IMR-90 (cell line): ENCODE results near the gene TP53AIP1. TPM values are rescaled to one million over a fixed set of nuclear protein-coding genes. Genes with fewer than 3 reads are reported as not detected.

ENCODE experiments used
- ATAC-seq: fragments of 200-7000 bp; cut with Tn5 transposase; 2 replicates; pipeline ENCODE4 v1.9.1; 2020; ENCODE audit warnings: low read depth, mild to moderate bottlenecking, moderate library complexity
- BruUV-seq: library from RNA; stranded (reverse); fragments of 400-500 nt; replicated peaks from 2 replicates; lab custom pipeline; 2021; lab: Mats Ljungman, UMichigan
- CTCF ChIA-PET: fragments of 300-600 bp; formaldehyde crosslinking; extraction: SDS; loops from one replicate; lab custom pipeline; 2021; ENCODE audit warnings: antibody characterized with exemption; lab: Yijun Ruan, JAX
- POLR2A ChIA-PET: fragments of 300-600 bp; sonication (Branson Sonifier 250); formaldehyde crosslinking; loops from one replicate; lab custom pipeline; 2022; ENCODE audit warnings: antibody characterized with exemption; ENCODE audit not compliant: unreplicated experiment; lab: Charles Lee
- DNase-seq: peaks from one replicate; pipeline ENCODE4 v3.0.0; 2013
- H2AFZ ChIP-seq: replicated peaks from 2 replicates; pipeline ENCODE3; 2013; ENCODE audit warnings: low read length, mild to moderate bottlenecking; ENCODE audit not compliant: poor library complexity
- H2AK5ac ChIP-seq: 2 replicates; pipeline ENCODE4 v1.6.1; 2013; ENCODE audit warnings: low read depth, low read length, inconsistent platforms
- H2AK9ac ChIP-seq: replicated peaks from 2 replicates; pipeline ENCODE3; 2013; ENCODE audit warnings: mild to moderate bottlenecking, low read depth, low read length, moderate library complexity; ENCODE audit not compliant: poor library complexity
- H2BK120ac ChIP-seq: 2 replicates; pipeline ENCODE4 v1.6.1; 2013; ENCODE audit warnings: low read depth, low read length, inconsistent platforms
- H2BK15ac ChIP-seq: 3 replicates; pipeline ENCODE4 v1.6.1; 2013; ENCODE audit warnings: low read depth, low read length, inconsistent platforms
- H2BK20ac ChIP-seq: 2 replicates; pipeline ENCODE4 v1.6.1; 2013; ENCODE audit warnings: low read depth, mild to moderate bottlenecking, inconsistent platforms, low read length, moderate library complexity
- H2BK5ac ChIP-seq: 2 replicates; pipeline ENCODE4 v1.6.1; 2013; ENCODE audit warnings: mild to moderate bottlenecking, low read depth, low read length, inconsistent platforms; ENCODE audit not compliant: poor library complexity, severe bottlenecking
- H3K14ac ChIP-seq: replicated peaks from 2 replicates; pipeline ENCODE4 v1.6.1; 2013; ENCODE audit warnings: low read depth, low read length, inconsistent platforms
- H3K18ac ChIP-seq: 2 replicates; pipeline ENCODE4 v1.6.1; 2013; ENCODE audit warnings: low read depth, low read length, control low read depth
- H3K23ac ChIP-seq: 2 replicates; pipeline ENCODE4 v1.6.1; 2013; ENCODE audit warnings: low read depth, low read length, inconsistent platforms
- H3K27ac ChIP-seq: 2 replicates; pipeline ENCODE4 v1.5.1; 2013; ENCODE audit warnings: mild to moderate bottlenecking, control low read depth, low read length; ENCODE audit not compliant: insufficient read depth
- H3K27me3 ChIP-seq: 2 replicates; pipeline ENCODE4 v1.6.1; 2013; ENCODE audit warnings: low read length; ENCODE audit not compliant: control insufficient read depth, insufficient read depth
- H3K36me3 ChIP-seq: 2 replicates; pipeline ENCODE4 v1.6.1; 2013; ENCODE audit warnings: low read length, mixed read lengths; ENCODE audit not compliant: control insufficient read depth, insufficient read depth
- H3K4ac ChIP-seq: 2 replicates; pipeline ENCODE4 v1.6.1; 2013; ENCODE audit warnings: low read depth, low read length, inconsistent platforms
- H3K4me1 ChIP-seq: 2 replicates; pipeline ENCODE4 v1.6.1; 2013; ENCODE audit warnings: low read length, mixed read lengths; ENCODE audit not compliant: control insufficient read depth, insufficient read depth
- H3K4me2 ChIP-seq: 2 replicates; pipeline ENCODE4 v1.6.1; 2013; ENCODE audit warnings: low read depth, mild to moderate bottlenecking, control low read depth, low read length, moderate library complexity
- H3K4me3 ChIP-seq: 2 replicates; pipeline ENCODE4 v1.5.1; 2013; ENCODE audit warnings: low read depth, mild to moderate bottlenecking, control low read depth, low read length, moderate library complexity; ENCODE audit not compliant: insufficient read depth
- H3K56ac ChIP-seq: 2 replicates; pipeline ENCODE4 v1.6.1; 2013; ENCODE audit warnings: low read length, inconsistent platforms; ENCODE audit not compliant: insufficient read depth; ENCODE audit errors: extremely low read depth
- H3K79me1 ChIP-seq, 2 experiments: 2 replicates each; pipeline ENCODE4 v1.6.1; 2013; ENCODE audit warnings: low read length in 2 of 2, inconsistent platforms in 1 of 2, low read depth in 1 of 2
- H3K9ac ChIP-seq: 2 replicates; pipeline ENCODE4 v1.6.1; 2013; ENCODE audit warnings: low read depth, low read length, control low read depth
- H3K9me1 ChIP-seq: 2 replicates; pipeline ENCODE4 v1.6.1; 2013; ENCODE audit warnings: low read length, inconsistent platforms; ENCODE audit not compliant: insufficient read depth
- H3K9me3 ChIP-seq: 2 replicates; pipeline ENCODE4 v1.6.1; 2013; ENCODE audit warnings: low read length; ENCODE audit not compliant: control insufficient read depth, insufficient read depth
- H4K20me1 ChIP-seq: 2 replicates; pipeline ENCODE4 v1.6.1; 2013; ENCODE audit warnings: low read length, inconsistent platforms; ENCODE audit not compliant: insufficient read depth
- H4K5ac ChIP-seq: 2 replicates; pipeline ENCODE4 v1.6.1; 2013; ENCODE audit warnings: mild to moderate bottlenecking, low read depth, low read length, control low read depth
- H4K8ac ChIP-seq, 2 experiments: 2 replicates each; pipeline ENCODE4 v1.6.1; 2013; ENCODE audit warnings: low read depth in 2 of 2, low read length in 2 of 2, control low read depth in 1 of 2, inconsistent platforms in 1 of 2
- H4K91ac ChIP-seq: 2 replicates; pipeline ENCODE4 v1.6.1; 2013; ENCODE audit warnings: low read depth, low read length, inconsistent platforms; ENCODE audit not compliant: insufficient read depth
- BHLHE40 ChIP-seq: fragments of 150-350 bp; IDR thresholded peaks from 2 replicates; pipeline ENCODE4 v1.6.1; 2016; ENCODE audit warnings: mild to moderate bottlenecking, low read depth, low read length
- CTCF ChIP-seq: conservative IDR thresholded peaks from 2 replicates; pipeline ENCODE4 v1.5.1; 2012; ENCODE audit warnings: mild to moderate bottlenecking, low read depth, low read length, improper control_type of control experiment
- MAFK ChIP-seq: IDR thresholded peaks from 2 replicates; pipeline ENCODE4 v1.6.1; 2012; ENCODE audit warnings: low read depth, low read length, improper control_type of control experiment
- MAZ ChIP-seq: IDR thresholded peaks from 2 replicates; pipeline ENCODE4 v1.6.1; 2012; ENCODE audit warnings: low read depth, mild to moderate bottlenecking, low read length, improper control_type of control experiment, moderate library complexity, borderline replicate concordance
- MXI1 ChIP-seq: IDR thresholded peaks from 2 replicates; pipeline ENCODE4 v1.6.1; 2012; ENCODE audit warnings: low read depth, mild to moderate bottlenecking, low read length, moderate library complexity, borderline replicate concordance
- POLR2A ChIP-seq: IDR thresholded peaks from 2 replicates; pipeline ENCODE4 v1.6.1; 2012; ENCODE audit warnings: mild to moderate bottlenecking, low read depth, low read length
- RAD21 ChIP-seq: IDR thresholded peaks from 2 replicates; pipeline ENCODE4 v1.6.1; 2012; ENCODE audit warnings: low read length, improper control_type of control experiment
- RCOR1 ChIP-seq: IDR thresholded peaks from 2 replicates; pipeline ENCODE4 v1.6.1; 2012; ENCODE audit warnings: mild to moderate bottlenecking, low read length, improper control_type of control experiment; ENCODE audit not compliant: insufficient replicate concordance
- RFX5 ChIP-seq: IDR thresholded peaks from 2 replicates; pipeline ENCODE4 v1.8.0; 2012; ENCODE audit warnings: low read depth, mild to moderate bottlenecking, low read length, moderate library complexity
- SMC3 ChIP-seq: fragments of 150-350 bp; IDR thresholded peaks from 2 replicates; pipeline ENCODE4 v1.6.1; 2016; ENCODE audit warnings: low read depth, mild to moderate bottlenecking, antibody characterized with exemption, low read length, moderate library complexity
- WGBS, 2 experiments: methylation state at CpG; one replicate each; pipeline versions ENCODE4 v1.1.5 to v1.1.7; 2013; ENCODE audit warnings: missing lambda C conversion rate in 2 of 2; ENCODE audit not compliant: insufficient read length in 1 of 2; ENCODE audit errors: extremely low coverage in 2 of 2; 5-methylcytosine and 5-hydroxymethylcytosine counted together
- dilution Hi-C: fragments of 300-500 bp; cut with HindIII; formaldehyde crosslinking; loops from one replicate; pipeline ENCODE4 v1.14.3; 2018; ENCODE audit warnings: low sequenced_read_pairs; ENCODE audit not compliant: unreplicated experiment
- in situ Hi-C: fragments of 300-500 bp; cut with MboI; formaldehyde crosslinking; loops from 3 replicates; pipeline ENCODE4 v1.14.3; 2019; ENCODE audit warnings: low sequenced_read_pairs, inconsistent platforms, mixed read lengths
- intact Hi-C: fragments of 100-400 bp; cut with micrococcal nuclease; formaldehyde crosslinking; loops from 2 replicates; pipeline ENCODE4 v1.10.0; 2022
- polyA plus RNA-seq, 3 experiments: library from polyadenylated mRNA; depleted of rRNA; stranded (reverse); fragments of >200 nt; gene quantifications; 2 replicates each; pipeline ENCODE4 v1.2.3, GENCODE V29; 2012; ENCODE audit warnings: low replicate concordance in 1 of 3
- total RNA-seq: library from RNA; depleted of rRNA; stranded (reverse); fragments of >200 nt; gene quantifications from 2 replicates; pipeline ENCODE4 v1.2.3, GENCODE V29; 2012
- TF ChIP-seq, protein P1 (sequence below): fragments of 150-350 bp; IDR thresholded peaks from 2 replicates; pipeline ENCODE4 v1.6.1; 2017; ENCODE audit warnings: mild to moderate bottlenecking, antibody characterized with exemption, low read length, low read depth

TP53AIP1 gene
- total and polyA plus RNA-seq, 2 of the 4 experiments (the other 2 are of a cell fraction) = not detected

- H3K9me3 ChIP-seq = no peaks in the 10 kb centered on the region
- H4K20me1 ChIP-seq = no peaks in the 10 kb centered on the region
- no peaks in the 10 kb centered on the region for H3K4me1 ChIP-seq
- dilution Hi-C loops = no loop called here
- H3K27ac ChIP-seq = no peak overlapping the region
- in situ Hi-C loops = loop anchor here (5.0 to 25.0 kb wide), 3 partner anchors 63 to 913 kb away; no protein-coding TSS in a partner anchor
- no peak overlapping the region for H3K4me2 ChIP-seq
- ChIA-PET CTCF (interaction anchor here (2.9 kb wide), 1 partner anchor 64 kb away, joined by 43 read pairs; no protein-coding TSS in a partner anchor), POLR2A (no interaction called here)
- WGBS, 2 experiments = 43% methylated on average over 2 of the region's 13 CpGs; no CpG with 5 or more reads in 1 of the 2 experiments
- H2BK15ac ChIP-seq = no peak overlapping the region
- no peaks in the 10 kb centered on the region for H3K9me1 ChIP-seq
- 0 out of 2 replicates have a peak, but pooled peaks have one; percentile 27 for ATAC-seq
- TF ChIP-seq RFX5 = no peak
- no peak for TF ChIP-seq SMC3
- TF ChIP-seq MAFK = no peak
- no peak for TF ChIP-seq MAZ
- no peak for TF ChIP-seq RAD21
- TF ChIP-seq MXI1 = no peak
- TF ChIP-seq RCOR1 = no peak
- TF ChIP-seq CTCF = no peak
- TF ChIP-seq BHLHE40 = no peak
- TF ChIP-seq, protein P1, sequence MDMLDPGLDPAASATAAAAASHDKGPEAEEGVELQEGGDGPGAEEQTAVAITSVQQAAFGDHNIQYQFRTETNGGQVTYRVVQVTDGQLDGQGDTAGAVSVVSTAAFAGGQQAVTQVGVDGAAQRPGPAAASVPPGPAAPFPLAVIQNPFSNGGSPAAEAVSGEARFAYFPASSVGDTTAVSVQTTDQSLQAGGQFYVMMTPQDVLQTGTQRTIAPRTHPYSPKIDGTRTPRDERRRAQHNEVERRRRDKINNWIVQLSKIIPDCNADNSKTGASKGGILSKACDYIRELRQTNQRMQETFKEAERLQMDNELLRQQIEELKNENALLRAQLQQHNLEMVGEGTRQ = no peak
- no peak for TF ChIP-seq POLR2A
- H3K36me3 ChIP-seq = no peaks in the 10 kb centered on the region
- intact Hi-C loops = loop anchor here (10.0 kb wide), 1 partner anchor 915 kb away; no protein-coding TSS in a partner anchor
- no peak overlapping the region for H3K9ac ChIP-seq
- H2BK20ac ChIP-seq = no peak overlapping the region
- H4K8ac ChIP-seq = no peak overlapping the region
- no peak overlapping the region for H4K91ac ChIP-seq
- no peak overlapping the region for H3K18ac ChIP-seq
- H2AFZ ChIP-seq = no peak overlapping the region
- no peak overlapping the region for H3K14ac ChIP-seq
- no peak overlapping the region for H3K4ac ChIP-seq
- H2AK5ac ChIP-seq = no peak overlapping the region
- no peak overlapping the region for H3K23ac ChIP-seq
- peaks cover 3% of the 10 kb centered on the region for H3K27me3 ChIP-seq
- no peaks in the 10 kb centered on the region for H3K79me1 ChIP-seq
- no peak overlapping the region for H3K56ac ChIP-seq
- no TSS peak for BruUV-seq
- H2BK120ac ChIP-seq = no peak overlapping the region
- no peak for DNase-seq
- no peak overlapping the region for H4K5ac ChIP-seq
- H2AK9ac ChIP-seq = no peak overlapping the region
- H3K4me3 ChIP-seq = no peak overlapping the region
- no peak overlapping the region for H2BK5ac ChIP-seq
These were observed 7.3 kb upstream of the TP53AIP1 start for GRCh38 chr11:128949791-128950454.
